Astrocyte of the spinal cord (primary cell): ENCODE measurements around the gene AHDC1.
"Not testable (repeated sequence)": the region's sequence is repeated elsewhere in the genome, so short reads cannot be mapped to it uniquely, and the experiment has no call there.

Experiments
- DNase-seq: peaks from one replicate; pipeline ENCODE4 v3.0.0; 2011; ENCODE audit warnings: low read depth, low spot score
- H3K4me3 ChIP-seq: 2 replicates; pipeline ENCODE4 v1.5.1; 2011; ENCODE audit warnings: low read depth, mild to moderate bottlenecking, low read length, moderate library complexity
- CTCF ChIP-seq: IDR thresholded peaks from 2 replicates; pipeline ENCODE4 v1.5.1; 2012; ENCODE audit warnings: low read depth, mild to moderate bottlenecking, low read length, inconsistent platforms
- in situ Hi-C: cut with HindIII; loops from 2 replicates; pipeline ENCODE4 v1.10.0; 2017; ENCODE audit warnings: low sequenced_read_pairs

AHDC1 gene

GRCh38 chr1:27542463-27543273 lies 61.3 kb downstream of the AHDC1 start:
- TF ChIP-seq CTCF, result no peak
- in situ Hi-C loops, result no loop called here
- DNase-seq, result peak; percentile 64
- no peak overlapping the region for H3K4me3 ChIP-seq

- no peak overlapping the region for H3K4me3 ChIP-seq
- no peak for TF ChIP-seq CTCF
- in situ Hi-C loops, result no loop called here
- DNase-seq, result peak; percentile 34
These were observed 63.8 kb downstream of the AHDC1 start for GRCh38 chr1:27539901-27540861.

GRCh38 chr1:27538793-27539192 lies 65.2 kb downstream of the AHDC1 start:
- no peak overlapping the region for H3K4me3 ChIP-seq
- in situ Hi-C loops, result no loop called here
- TF ChIP-seq CTCF, result no peak
- peak; percentile 53 for DNase-seq

- DNase-seq, in situ Hi-C loops, H3K4me3 ChIP-seq: not testable (repeated sequence)
These were observed 65.7 kb downstream of the AHDC1 start for GRCh38 chr1:27538305-27538676.

- in situ Hi-C loops, result no loop called here
- no peak overlapping the region for H3K4me3 ChIP-seq
- peak; percentile 93 for DNase-seq
- TF ChIP-seq CTCF, result no peak
These were observed 67.2 kb downstream of the AHDC1 start for GRCh38 chr1:27536767-27537166.

- in situ Hi-C loops, result no loop called here
- no peak for DNase-seq
- TF ChIP-seq CTCF, result no peak
- H3K4me3 ChIP-seq, result no peak overlapping the region
These were observed 67.8 kb downstream of the AHDC1 start for GRCh38 chr1:27536010-27536757.
